Brain pericyte (primary cell): ENCODE data around the gene HMGN1.

ENCODE experiments used
- DNase-seq: peaks from one replicate; pipeline ENCODE4 v3.0.0-alpha.2; 2012; ENCODE audit warnings: low read depth, low spot score

Gene HMGN1

GRCh38 chr21:39332175-39332574, 16.7 kb downstream of the HMGN1 start:
- DNase-seq = no peak

DNA sequence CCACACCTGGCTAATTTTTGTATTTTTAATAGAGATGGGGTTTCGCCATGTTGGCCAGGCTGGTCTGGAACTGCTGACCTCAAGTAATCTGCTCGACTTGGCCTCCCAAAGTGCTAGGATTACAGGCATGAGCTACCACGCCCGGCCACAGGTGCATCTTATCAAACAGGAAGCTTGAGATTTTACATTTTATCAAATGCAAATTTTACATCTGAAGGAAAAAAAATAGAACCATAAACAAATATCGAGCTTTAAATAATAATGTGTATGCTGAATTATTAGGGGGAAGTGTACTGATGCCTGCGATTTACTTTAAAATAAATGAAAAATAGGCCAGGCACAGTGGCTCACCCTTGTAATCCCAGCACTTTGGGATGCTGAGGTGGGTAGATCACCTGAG, 18.9 kb downstream of the HMGN1 start:
- DNase-seq = no peak

GRCh38 chr21:39327727-39328126, 21.2 kb downstream of the HMGN1 start:
- DNase-seq = no peak

- no peak for DNase-seq
These were observed 22.1 kb downstream of the HMGN1 start for GRCh38 chr21:39326607-39327307.

DNA sequence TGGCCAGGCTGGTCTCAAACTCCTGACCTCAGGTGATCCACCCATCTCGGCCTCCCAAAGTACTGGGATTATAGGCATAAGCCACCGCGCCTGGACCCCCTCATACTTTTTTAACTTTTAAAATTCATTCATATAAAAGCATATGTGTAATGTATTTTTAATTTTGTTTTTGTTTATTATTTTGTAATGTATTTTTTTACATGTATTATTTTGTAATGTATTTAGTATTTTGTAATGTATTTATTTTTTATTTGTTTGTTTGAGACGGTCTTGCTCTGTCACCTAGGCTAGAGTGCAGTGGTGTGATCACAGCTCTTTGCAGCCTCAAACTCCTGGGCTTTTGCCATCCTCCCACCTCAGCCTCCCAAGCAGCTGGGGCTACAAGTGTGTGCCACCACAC, 23.4 kb downstream of the HMGN1 start:
- no peak for DNase-seq

- no peak for DNase-seq
These were observed 27.5 kb downstream of the HMGN1 start for GRCh38 chr21:39321424-39321823.

DNA sequence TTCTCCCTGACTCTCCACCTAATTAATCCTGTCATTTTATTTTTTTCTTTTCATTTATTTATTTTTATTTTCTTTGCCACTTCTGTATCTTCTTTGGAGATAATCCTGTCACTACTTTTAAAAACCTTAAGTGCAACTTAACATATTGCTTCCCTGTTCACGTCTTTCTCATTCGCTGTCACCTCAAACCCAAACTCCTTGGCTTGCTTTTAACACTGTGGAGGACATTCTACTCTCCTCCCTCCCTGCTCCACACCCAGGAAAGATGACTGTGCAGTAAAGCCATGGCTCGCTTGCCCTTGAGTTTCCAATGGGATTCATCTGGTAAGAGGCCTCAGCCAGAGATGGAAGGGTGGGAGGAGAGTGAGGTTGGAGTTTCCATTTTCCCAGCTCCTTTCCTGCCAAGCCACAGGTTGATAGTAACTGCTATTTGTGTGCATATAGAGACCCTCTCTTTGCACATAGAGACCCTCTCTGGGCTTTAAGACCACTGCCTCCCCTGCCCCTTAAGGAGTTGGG, 29.0 kb downstream of the HMGN1 start:
- DNase-seq = no peak

GRCh38 chr21:39319251-39319756, 29.6 kb downstream of the HMGN1 start:
- no peak for DNase-seq

GRCh38 chr21:39318091-39318959, 30.6 kb downstream of the HMGN1 start:
- DNase-seq = no peak

GRCh38 chr21:39317134-39318090, 31.5 kb downstream of the HMGN1 start:
- DNase-seq = no peak

DNA sequence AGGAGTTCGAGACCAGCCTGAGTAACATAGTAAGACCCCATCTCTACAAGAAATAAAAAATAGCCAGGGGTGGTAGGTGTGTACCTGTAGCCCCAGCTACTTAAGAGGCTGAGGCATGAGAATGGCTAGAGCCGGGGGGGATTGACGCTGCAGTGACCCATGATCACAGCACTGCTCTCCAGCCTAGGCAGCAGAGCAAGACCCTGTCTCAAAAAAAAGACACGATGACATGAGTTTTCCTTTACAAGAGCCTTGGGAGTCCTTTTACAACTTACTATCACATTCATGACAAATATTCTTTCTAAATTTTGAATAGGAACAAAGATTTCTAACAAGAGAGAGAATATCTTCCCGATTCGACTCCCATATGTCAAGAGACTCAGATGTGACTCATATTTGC, 32.2 kb downstream of the HMGN1 start:
- no peak for DNase-seq

- DNase-seq = no peak
These were observed 33.1 kb downstream of the HMGN1 start for GRCh38 chr21:39315603-39316445.

GRCh38 chr21:39314143-39315027, 34.5 kb downstream of the HMGN1 start:
- peak; percentile 25 for DNase-seq

DNA sequence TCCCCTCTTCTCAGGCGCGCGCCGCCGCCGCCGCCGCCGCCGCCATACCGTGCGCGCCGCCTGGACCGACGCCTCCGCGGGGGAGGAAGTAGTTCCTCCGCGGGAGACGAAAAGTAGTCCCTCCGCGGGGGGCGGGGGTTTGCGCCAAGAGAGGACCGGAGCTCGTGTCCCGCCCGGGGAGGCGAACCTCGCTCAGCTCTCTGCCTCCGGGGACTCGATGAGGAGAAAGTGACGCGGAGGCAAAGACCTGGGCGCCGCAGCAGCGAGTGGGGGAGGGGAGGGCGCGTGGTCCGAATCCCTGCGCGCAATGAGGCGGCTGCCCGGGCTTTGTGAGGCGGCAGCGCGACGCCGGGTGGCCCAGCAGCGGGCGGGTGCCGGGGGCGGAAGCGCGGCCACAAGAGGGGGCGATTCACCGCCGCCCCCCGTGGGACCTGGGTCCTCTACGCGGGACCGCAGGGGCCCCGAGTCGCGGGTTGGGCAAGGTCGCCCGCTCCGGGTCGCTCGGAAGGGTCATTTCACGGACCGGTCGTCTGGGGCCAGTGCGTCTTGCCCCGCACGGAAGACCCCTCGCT, 35.2 kb downstream of the HMGN1 start, which contains the start of gene BRWD1:
Gene BRWD1, minus strand, starts transcription at position 62 of the 572 bp plus-strand sequence. CDS start 141 bp downstream, outside the sequence.
- peak; percentile 61 for DNase-seq

- DNase-seq = no peak
These were observed 35.8 kb downstream of the HMGN1 start for GRCh38 chr21:39313042-39313570.

DNA sequence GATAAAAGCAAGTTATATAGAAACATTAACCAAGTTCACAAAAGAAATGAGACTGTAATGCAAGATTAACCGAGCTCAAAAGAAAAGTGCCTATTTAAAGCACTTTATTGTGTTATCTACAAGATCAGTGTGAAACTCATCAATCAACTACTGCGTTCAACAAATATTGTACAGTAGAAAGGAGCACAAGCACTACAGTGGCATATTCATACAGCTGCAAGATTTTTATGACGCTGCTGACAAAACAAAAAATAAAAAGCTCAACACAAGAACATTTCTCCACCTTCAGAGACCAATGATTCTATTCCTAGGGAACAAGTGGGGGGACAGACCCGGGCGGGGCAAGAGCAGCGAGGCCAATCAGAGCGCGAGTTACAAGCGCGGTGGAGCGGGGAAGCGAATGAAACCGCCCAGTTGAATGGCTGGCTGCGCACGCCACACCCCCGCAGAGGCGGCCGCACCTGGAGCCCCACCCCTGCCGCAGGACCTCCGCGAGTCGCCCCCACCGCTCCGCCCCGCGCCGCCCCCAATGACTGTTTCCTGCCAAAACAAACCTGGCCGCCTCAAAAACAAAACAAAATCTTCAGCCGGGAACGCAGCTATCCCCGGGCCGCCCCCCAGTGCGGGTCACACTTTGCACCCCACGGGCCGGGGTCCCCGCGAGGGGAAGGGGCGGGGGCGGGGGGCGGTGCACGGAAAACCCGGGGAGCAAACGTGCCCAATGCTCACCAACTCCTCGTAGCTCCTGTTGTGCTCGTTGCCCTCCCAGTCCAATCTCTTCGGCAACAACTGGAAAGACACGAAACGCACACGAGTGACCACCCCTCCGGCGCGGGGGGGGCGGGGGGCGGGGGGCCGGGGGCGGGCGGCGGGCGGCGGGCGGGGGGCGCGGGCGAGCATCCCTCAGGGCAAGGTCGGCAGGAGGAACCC, 36.5 kb downstream of the HMGN1 start:
- DNase-seq = peak; percentile 80

GRCh38 chr21:39311164-39311563, 37.7 kb downstream of the HMGN1 start:
- DNase-seq = no peak

DNA sequence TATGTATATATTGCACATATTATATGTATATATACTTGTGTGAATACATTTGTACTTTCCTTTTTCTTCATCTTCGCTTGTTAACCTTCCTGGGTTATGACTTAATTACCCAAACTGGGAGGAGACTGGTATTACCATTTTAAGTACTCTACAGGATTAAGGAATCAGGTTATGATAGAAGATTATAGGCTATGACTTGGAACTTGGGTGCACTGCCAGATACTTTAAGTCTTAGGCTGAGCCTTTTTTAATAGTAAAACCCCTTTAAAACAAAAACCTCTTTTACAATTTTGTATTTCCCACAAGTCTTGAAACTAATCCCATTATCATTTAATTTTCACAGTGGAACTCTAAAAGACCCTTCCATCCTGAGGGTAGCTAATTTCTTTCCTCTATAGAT, 41.4 kb downstream of the HMGN1 start:
- no peak for DNase-seq
